Gastrocnemius medialis (tissue), 4 donors: ENCODE data around the gene ARL5A. TPM values are rescaled to one million over a fixed set of nuclear protein-coding genes. Genes with fewer than 3 reads are reported as not detected.

Experiments used
- ATAC-seq, 2 donors: fragments of 150-250 bp; one replicate each; pipeline ENCODE4 v1.9.1; 2016
- DNase-seq, 2 donors: peaks; one replicate each; pipeline ENCODE4 v3.0.0-alpha.2; 2019
- H3K27ac ChIP-seq, 4 donors: fragments of 200-600 bp; sonication (generic); 1 replicate in 1 of 4; 2 replicates in 3 of 4; pipeline ENCODE4 v1.5.1; 2016 to 2018; ENCODE audit warnings: mild to moderate bottlenecking in 2 of 4, moderate library complexity in 1 of 4
- H3K27me3 ChIP-seq, 3 donors: fragments of 200-600 bp; sonication (generic) in 2 of 3; 1 replicate in 1 of 3; 2 replicates in 2 of 3; pipeline versions ENCODE4 v1.5.1 to v1.6.0; 2016 to 2019; ENCODE audit warnings: mild to moderate bottlenecking in 1 of 3, moderate library complexity in 1 of 3
- H3K36me3 ChIP-seq, 2 donors: fragments of 200-600 bp; sonication (generic) in 1 of 2; one replicate each; pipeline ENCODE4 v1.5.1; 2017 to 2018
- H3K4me1 ChIP-seq, 2 donors: fragments of 200-600 bp; sonication (generic) in 1 of 2; one replicate each; pipeline ENCODE4 v1.5.1; 2016 to 2017; ENCODE audit warnings: mild to moderate bottlenecking in 2 of 2
- H3K4me3 ChIP-seq, 4 donors: fragments of 200-600 bp; sonication (generic) in 3 of 4; 1 replicate in 1 of 4; 2 replicates in 3 of 4; pipeline ENCODE4 v1.5.1; 2016 to 2019; ENCODE audit warnings: mild to moderate bottlenecking in 2 of 4
- H3K9me3 ChIP-seq, 3 donors: fragments of 200-600 bp; sonication (generic) in 2 of 3; 1 replicate in 1 of 3; 2 replicates in 2 of 3; pipeline ENCODE4 v1.5.1; 2016 to 2019
- CTCF ChIP-seq, 5 experiments: fragments of 450-650 bp in 3 of 5; fragments of 200-600 bp in 2 of 5; sonication (generic) in 2 of 5; IDR thresholded peaks in 4 of 5; conservative IDR thresholded peaks in 1 of 5; 1 replicate in 4 of 5; 2 replicates in 1 of 5; pipeline ENCODE4 v1.5.1; 2016 to 2019; ENCODE audit warnings: antibody characterized with exemption in 5 of 5, mild to moderate bottlenecking in 3 of 5, moderate library complexity in 3 of 5
- POLR2A ChIP-seq, 2 donors: fragments of 450-650 bp; IDR thresholded peaks; one replicate each; pipeline ENCODE4 v1.6.1; 2017; ENCODE audit warnings: antibody characterized with exemption in 2 of 2, mild to moderate bottlenecking in 2 of 2, moderate library complexity in 2 of 2
- in situ Hi-C, 4 donors: fragments of 200-750 bp; cut with MboI; loops; one replicate each; pipeline versions ENCODE4 v1.15.0 to v1.8.0; 2017; ENCODE audit warnings: low sequenced_read_pairs in 4 of 4
- intact Hi-C: fragments of 100-400 bp; cut with DNase I; formaldehyde crosslinking; loops from one replicate; pipeline ENCODE4 v1.15.1; 2023; ENCODE audit warnings: low total_unique reads
- total RNA-seq, 4 donors: library from RNA; depleted of rRNA; stranded (reverse); fragments of >200 nt; gene quantifications; one replicate each; pipeline versions ENCODE4 v1.1.0 to v1.2.3, GENCODE V29; 2016

Gene ARL5A
- total RNA-seq, 4 donors from 2014 or later, result 45.0 to 81.7 (median 60.6) TPM

- in situ Hi-C loops, result no loop called here
- ATAC-seq, result no peak
These were observed 25.0 kb upstream of the ARL5A start for GRCh38 chr2:151853070-151853758.

GRCh38 chr2:151852260-151853069 is 24.2 kb upstream of the ARL5A start:
- ATAC-seq (no peak), DNase-seq (no peak)
- intact Hi-C loops (no loop called here), in situ Hi-C loops (no loop called here)
- Histone ChIP-seq H3K27me3 (no peaks in the 10 kb centered on the region), H3K4me3 (no peak overlapping the region), H3K4me1 (peaks cover 10% of the 10 kb centered on the region in 2 donors), H3K36me3 (no peaks in the 10 kb centered on the region), H3K9me3 (no peaks in the 10 kb centered on the region), H3K27ac (no peak overlapping the region)
- TF ChIP-seq POLR2A (IDR thresholded peaks at IDR 0.05) (no peak), CTCF (IDR thresholded peaks at IDR 0.05 in 4 of 5, conservative IDR thresholded peaks at IDR 0.05 in 1 of 5) (no peak)

More at GRCh38 chr2:151853070-151853758, 25.0 kb upstream of the ARL5A start:
- Histone ChIP-seq H3K27me3 (no peaks in the 10 kb centered on the region), H3K9me3 (no peaks in the 10 kb centered on the region), H3K36me3 (no peaks in the 10 kb centered on the region), H3K4me1 (peaks cover 10% of the 10 kb centered on the region in 2 donors), H3K27ac (no peak overlapping the region), H3K4me3 (no peak overlapping the region)
- intact Hi-C loops, result no loop called here
- DNase-seq, result no peak
- TF ChIP-seq POLR2A (IDR thresholded peaks at IDR 0.05), result no peak
- no peak for TF ChIP-seq CTCF (IDR thresholded peaks at IDR 0.05 in 4 of 5, conservative IDR thresholded peaks at IDR 0.05 in 1 of 5)

- Histone ChIP-seq H3K4me3 (no peak overlapping the region), H3K36me3 (no peaks in the 10 kb centered on the region), H3K27ac (no peak overlapping the region), H3K9me3 (no peaks in the 10 kb centered on the region), H3K27me3 (no peaks in the 10 kb centered on the region), H3K4me1 (peaks cover 10% of the 10 kb centered on the region in 2 donors)
- DNase-seq (no peak), ATAC-seq (no peak)
- TF ChIP-seq CTCF (IDR thresholded peaks at IDR 0.05 in 4 of 5, conservative IDR thresholded peaks at IDR 0.05 in 1 of 5) (no peak), POLR2A (IDR thresholded peaks at IDR 0.05) (no peak)
- intact Hi-C loops, result no loop called here
- in situ Hi-C loops, result no loop called here
These were observed 23.5 kb upstream of the ARL5A start for GRCh38 chr2:151851761-151852160.

- TF ChIP-seq POLR2A (IDR thresholded peaks at IDR 0.05) (no peak), CTCF (IDR thresholded peaks at IDR 0.05 in 4 of 5, conservative IDR thresholded peaks at IDR 0.05 in 1 of 5) (no peak)
- intact Hi-C loops, result no loop called here
- Histone ChIP-seq H3K4me1 (peaks cover 10% of the 10 kb centered on the region in 2 donors), H3K9me3 (no peaks in the 10 kb centered on the region), H3K36me3 (no peaks in the 10 kb centered on the region), H3K27me3 (no peaks in the 10 kb centered on the region), H3K27ac (no peak overlapping the region), H3K4me3 (no peak overlapping the region)
- ATAC-seq (no peak), DNase-seq (no peak)
- in situ Hi-C loops, result loop anchor here in 3 of 4 donors (10.0 to 25.0 kb wide), 3 partner anchors 145 to 863 kb away; partner anchors contain the start of genes ARL6IP6 (in 1 of the 3) and PRPF40A (in 1 of the 3)
These were observed 21.3 kb upstream of the ARL5A start for GRCh38 chr2:151849413-151850010.
